Measurements from ENCODE around the gene RHOB.

- TF ChIP-seq EP300 (IDR thresholded peaks at IDR 0.05) (no peak), POLR2A (IDR thresholded peaks at IDR 0.05) (no peak), CTCF (IDR thresholded peaks at IDR 0.05) (no peak)
Measured at GRCh38 chr2:20473128-20473527, 26.3 kb downstream of the RHOB start.
